Measurements from ENCODE around the gene PIP5K1B.

PIP5K1B gene

DNA sequence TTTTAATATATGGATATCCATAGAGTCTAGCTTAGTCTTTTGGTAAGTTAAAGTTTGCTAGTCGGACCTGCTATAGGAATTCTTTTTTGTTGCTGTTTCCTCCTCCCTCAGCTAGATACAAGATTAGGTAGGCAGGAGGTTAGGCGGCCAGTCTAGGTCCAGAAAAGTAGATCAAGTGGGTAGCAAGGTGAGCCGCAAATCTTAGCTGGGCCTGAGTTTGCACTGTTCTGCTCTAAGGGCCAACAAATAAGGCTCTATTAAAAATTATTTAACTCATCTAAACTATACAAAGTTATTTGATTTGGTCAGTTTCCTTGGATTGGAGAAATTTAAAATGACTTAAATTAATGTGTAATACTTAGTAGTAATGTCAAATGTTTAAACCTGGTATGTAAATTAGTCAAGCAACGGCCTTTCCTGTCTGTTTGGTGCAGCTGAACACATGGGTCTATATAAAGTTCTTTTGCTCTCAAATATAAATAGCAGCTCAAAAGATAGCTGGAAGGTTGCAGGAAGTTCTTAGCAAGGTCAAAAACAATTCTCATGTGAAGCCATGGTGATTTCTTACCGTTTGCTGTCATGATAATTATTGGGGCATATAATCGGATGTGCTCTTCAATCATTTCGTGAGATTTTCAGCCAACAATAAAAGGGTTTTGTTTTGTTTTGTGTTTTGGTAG is 236.9 kb downstream of the PIP5K1B start:
- no peak for TF ChIP-seq POLR2AphosphoS5 (IDR thresholded peaks at IDR 0.05; ENCODE audit: low read depth, low read length)
- TF ChIP-seq FOXP2 (optimal IDR thresholded peaks at IDR 0.05; ENCODE audit: borderline replicate concordance, extremely low read depth, extremely low read length, insufficient read depth): no peak
- TF ChIP-seq SIN3A (IDR thresholded peaks at IDR 0.05; ENCODE audit: borderline replicate concordance, insufficient read depth, low read length): no peak
- TF ChIP-seq, protein P1, sequence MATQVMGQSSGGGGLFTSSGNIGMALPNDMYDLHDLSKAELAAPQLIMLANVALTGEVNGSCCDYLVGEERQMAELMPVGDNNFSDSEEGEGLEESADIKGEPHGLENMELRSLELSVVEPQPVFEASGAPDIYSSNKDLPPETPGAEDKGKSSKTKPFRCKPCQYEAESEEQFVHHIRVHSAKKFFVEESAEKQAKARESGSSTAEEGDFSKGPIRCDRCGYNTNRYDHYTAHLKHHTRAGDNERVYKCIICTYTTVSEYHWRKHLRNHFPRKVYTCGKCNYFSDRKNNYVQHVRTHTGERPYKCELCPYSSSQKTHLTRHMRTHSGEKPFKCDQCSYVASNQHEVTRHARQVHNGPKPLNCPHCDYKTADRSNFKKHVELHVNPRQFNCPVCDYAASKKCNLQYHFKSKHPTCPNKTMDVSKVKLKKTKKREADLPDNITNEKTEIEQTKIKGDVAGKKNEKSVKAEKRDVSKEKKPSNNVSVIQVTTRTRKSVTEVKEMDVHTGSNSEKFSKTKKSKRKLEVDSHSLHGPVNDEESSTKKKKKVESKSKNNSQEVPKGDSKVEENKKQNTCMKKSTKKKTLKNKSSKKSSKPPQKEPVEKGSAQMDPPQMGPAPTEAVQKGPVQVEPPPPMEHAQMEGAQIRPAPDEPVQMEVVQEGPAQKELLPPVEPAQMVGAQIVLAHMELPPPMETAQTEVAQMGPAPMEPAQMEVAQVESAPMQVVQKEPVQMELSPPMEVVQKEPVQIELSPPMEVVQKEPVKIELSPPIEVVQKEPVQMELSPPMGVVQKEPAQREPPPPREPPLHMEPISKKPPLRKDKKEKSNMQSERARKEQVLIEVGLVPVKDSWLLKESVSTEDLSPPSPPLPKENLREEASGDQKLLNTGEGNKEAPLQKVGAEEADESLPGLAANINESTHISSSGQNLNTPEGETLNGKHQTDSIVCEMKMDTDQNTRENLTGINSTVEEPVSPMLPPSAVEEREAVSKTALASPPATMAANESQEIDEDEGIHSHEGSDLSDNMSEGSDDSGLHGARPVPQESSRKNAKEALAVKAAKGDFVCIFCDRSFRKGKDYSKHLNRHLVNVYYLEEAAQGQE (IDR thresholded peaks at IDR 0.05; ENCODE audit: insufficient read depth in 1 of 2, low read depth in 2 of 2, low read length in 2 of 2): no peak
- no peak for TF ChIP-seq TAF1 (IDR thresholded peaks at IDR 0.05; ENCODE audit: borderline replicate concordance, insufficient read depth, low read length)

DNA sequence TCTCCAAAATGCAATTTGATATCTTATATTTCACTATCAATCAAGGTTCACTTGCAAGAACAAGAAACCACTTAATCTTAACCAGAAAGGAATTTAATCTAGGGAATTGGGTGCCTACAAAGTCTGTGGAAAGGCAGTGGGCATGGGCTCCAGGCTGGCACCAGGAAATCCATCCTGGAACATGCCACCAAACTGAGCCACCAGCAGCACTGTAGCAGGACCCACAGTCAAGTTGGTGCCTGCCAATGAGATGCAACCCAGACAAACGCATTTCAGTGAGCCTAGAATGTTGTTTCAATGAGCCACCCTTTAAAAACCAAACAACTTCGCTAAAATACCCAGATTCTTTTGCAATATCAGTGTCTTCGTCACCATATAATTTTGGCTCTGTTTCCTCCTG is 237.8 kb downstream of the PIP5K1B start:
- TF ChIP-seq FOXP2 (optimal IDR thresholded peaks at IDR 0.05; ENCODE audit: borderline replicate concordance, extremely low read depth, extremely low read length, insufficient read depth) (no peak), TAF1 (IDR thresholded peaks at IDR 0.05; ENCODE audit: borderline replicate concordance, insufficient read depth, low read length) (no peak), POLR2AphosphoS5 (IDR thresholded peaks at IDR 0.05; ENCODE audit: low read depth, low read length) (no peak), SIN3A (IDR thresholded peaks at IDR 0.05; ENCODE audit: borderline replicate concordance, insufficient read depth, low read length) (no peak)
- TF ChIP-seq, protein P1 (IDR thresholded peaks at IDR 0.05; ENCODE audit: insufficient read depth in 1 of 2, low read depth in 2 of 2, low read length in 2 of 2): no peak

DNA sequence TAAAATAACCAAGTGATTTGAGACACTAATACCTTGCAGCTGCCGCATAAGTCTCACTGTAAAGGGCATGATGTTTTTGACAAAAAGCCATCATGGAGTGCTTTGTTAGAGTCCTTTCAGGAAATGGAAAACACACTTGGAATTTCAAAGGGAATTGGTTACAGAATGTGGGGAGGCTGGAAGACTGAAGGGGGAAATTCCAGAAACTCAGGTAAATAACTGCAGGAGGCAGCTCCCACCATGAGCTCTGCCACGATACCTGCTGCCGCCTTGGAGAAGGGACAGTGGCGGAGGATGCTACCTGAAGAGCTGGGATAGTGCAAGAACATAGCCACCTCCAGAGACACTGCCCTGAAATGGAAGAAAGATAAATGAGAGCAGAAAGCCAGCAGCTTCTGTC is 242.0 kb downstream of the PIP5K1B start:
- TF ChIP-seq POLR2AphosphoS5 (IDR thresholded peaks at IDR 0.05; ENCODE audit: low read depth, low read length) (no peak), SIN3A (IDR thresholded peaks at IDR 0.05; ENCODE audit: borderline replicate concordance, insufficient read depth, low read length) (no peak), TAF1 (IDR thresholded peaks at IDR 0.05; ENCODE audit: borderline replicate concordance, insufficient read depth, low read length) (no peak), FOXP2 (optimal IDR thresholded peaks at IDR 0.05; ENCODE audit: borderline replicate concordance, extremely low read depth, extremely low read length, insufficient read depth) (no peak)
- TF ChIP-seq, protein P1 (IDR thresholded peaks at IDR 0.05; ENCODE audit: insufficient read depth in 1 of 2, low read depth in 2 of 2, low read length in 2 of 2): no peak

DNA sequence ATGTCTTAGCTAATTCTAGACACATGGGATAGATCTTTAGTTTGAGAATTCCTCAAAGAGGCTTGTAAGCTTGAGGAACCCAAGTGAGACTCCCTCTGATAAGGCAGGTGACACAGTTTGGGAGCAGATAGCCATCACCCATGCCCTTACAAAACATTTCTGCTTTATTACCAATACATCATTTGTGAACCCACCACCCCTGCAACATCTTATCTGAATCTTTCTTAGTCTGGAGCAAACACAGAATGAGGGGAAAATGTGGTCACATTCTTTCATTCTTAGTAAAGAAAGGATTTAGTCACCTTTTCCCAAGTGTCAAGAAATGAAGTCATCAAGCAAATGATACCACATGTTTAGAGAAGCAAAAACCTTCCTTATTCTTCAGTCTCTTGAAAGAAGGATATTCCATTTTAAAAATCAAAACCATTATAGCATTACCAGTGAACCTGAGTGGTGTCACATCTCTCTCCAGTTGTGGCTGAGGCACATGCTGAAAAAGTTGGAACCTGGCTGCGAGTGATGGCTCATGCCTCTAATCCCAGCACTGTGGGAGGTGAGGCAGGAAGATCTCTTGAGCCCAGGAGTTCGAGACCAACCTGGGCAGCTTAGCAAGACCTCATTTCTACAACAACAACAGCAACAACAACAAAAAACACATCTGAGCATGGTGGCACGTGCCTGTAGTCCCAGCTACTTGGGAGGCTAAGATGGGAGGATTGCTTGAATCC is 243.0 kb downstream of the PIP5K1B start:
- TF ChIP-seq FOXP2 (optimal IDR thresholded peaks at IDR 0.05; ENCODE audit: borderline replicate concordance, extremely low read depth, extremely low read length, insufficient read depth) (no peak), TAF1 (IDR thresholded peaks at IDR 0.05; ENCODE audit: borderline replicate concordance, insufficient read depth, low read length) (no peak), SIN3A (IDR thresholded peaks at IDR 0.05; ENCODE audit: borderline replicate concordance, insufficient read depth, low read length) (no peak), POLR2AphosphoS5 (IDR thresholded peaks at IDR 0.05; ENCODE audit: low read depth, low read length) (no peak)
- TF ChIP-seq, protein P1 (IDR thresholded peaks at IDR 0.05; ENCODE audit: insufficient read depth in 1 of 2, low read depth in 2 of 2, low read length in 2 of 2): no peak

Measured in PFSK-1 (cell line).